ENCODE data around the gene NGF.

The NGF gene

DNA sequence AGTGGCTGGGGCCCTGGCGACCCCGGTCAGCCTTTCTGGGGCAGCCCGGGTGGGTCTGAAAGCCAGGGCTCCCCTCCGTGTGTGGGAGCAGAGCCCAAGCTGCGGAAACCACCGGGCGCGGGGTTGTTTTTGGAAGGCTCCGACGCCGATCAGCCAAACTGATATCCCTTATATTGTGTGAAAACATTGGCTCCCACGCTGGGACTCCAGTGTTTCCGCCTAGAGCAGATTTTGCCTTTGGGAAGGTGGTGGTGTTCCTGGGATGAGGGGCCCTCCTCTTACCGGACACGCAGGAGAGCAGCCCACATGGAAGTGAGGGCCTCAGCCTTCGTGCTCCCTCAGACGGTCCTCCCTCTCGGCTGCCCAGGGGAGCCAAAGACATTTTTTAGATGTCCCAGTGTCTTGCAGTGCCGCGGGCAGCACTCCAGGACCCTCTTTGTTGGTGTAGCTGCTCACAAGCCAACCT lies 54.3 kb downstream of the NGF start:
- in situ Hi-C loops (cut with MboI; ENCODE audit: low sequenced_read_pairs) = no loop called here

DNA sequence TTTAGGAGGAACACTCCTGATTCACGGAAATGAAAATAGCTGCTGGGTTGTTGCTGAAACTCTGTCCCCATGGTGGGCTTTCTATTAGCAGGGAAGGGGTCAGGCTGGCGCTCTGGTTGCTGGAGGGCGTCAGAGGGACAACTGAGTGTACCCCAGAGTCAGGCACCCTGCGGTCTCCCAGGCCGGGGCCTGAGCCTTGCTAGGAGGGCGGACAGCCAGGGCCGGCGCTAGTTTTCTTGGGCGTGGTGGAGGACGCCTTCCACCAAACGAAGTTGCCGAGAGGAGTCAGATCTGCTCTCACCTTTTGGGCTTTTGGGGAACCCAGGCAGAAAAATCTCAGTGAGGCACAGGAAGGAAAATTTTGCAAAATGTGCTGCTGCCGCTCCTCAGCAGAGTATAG lies 54.8 kb downstream of the NGF start:
- in situ Hi-C loops (cut with MboI; ENCODE audit: low sequenced_read_pairs) = no loop called here

GRCh38 chr1:115282807-115283208 lies 55.2 kb downstream of the NGF start:
- in situ Hi-C loops (cut with MboI; ENCODE audit: low sequenced_read_pairs) = no loop called here

DNA sequence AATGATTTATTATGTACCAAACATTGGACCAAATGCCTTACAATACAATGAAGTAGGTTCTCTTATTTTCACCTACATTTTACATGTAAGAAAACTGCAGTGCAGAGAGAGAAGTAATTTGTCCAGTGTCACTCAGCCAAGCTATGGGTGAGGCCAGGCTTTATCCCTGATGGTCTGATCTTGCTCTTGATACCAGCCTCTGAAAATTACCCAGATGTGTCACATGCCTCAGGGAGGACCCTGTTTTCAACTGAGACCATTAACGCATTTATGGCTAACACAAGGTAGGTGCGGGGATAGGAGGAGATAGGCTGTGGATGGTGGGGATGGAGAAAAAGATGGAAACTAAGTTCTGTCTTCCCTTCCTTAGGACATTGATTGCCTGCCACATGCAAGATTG lies 56.9 kb downstream of the NGF start:
- in situ Hi-C loops (cut with MboI; ENCODE audit: low sequenced_read_pairs) = no loop called here

GRCh38 chr1:115280064-115280463 lies 58.0 kb downstream of the NGF start:
- in situ Hi-C loops (cut with MboI; ENCODE audit: low sequenced_read_pairs) = no loop called here

GRCh38 chr1:115278211-115278610 lies 59.8 kb downstream of the NGF start:
- in situ Hi-C loops (cut with MboI; ENCODE audit: low sequenced_read_pairs) = no loop called here

DNA sequence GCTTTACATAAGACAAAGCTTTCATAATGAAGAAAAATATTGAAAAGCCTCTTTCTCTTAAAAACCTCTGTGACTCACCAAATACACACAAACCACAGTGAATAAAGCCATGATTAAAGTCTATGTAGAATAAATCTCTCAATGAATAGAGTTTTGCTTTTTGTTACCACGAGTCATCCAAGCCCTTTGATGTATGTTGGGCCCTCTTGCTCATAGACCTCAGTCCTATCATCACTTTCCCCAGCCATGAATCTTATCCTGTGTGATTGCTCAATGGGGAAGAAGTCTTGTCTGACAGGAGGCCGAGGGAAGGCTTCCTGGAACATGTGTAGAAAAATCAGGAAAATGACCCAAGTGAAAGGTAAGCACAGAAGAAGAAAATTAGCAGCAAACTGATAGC lies 60.8 kb downstream of the NGF start:
- in situ Hi-C loops (cut with MboI; ENCODE audit: low sequenced_read_pairs) = no loop called here

- in situ Hi-C loops (cut with MboI; ENCODE audit: low sequenced_read_pairs) = no loop called here
Observed at GRCh38 chr1:115275216-115275615, 62.8 kb downstream of the NGF start.

DNA sequence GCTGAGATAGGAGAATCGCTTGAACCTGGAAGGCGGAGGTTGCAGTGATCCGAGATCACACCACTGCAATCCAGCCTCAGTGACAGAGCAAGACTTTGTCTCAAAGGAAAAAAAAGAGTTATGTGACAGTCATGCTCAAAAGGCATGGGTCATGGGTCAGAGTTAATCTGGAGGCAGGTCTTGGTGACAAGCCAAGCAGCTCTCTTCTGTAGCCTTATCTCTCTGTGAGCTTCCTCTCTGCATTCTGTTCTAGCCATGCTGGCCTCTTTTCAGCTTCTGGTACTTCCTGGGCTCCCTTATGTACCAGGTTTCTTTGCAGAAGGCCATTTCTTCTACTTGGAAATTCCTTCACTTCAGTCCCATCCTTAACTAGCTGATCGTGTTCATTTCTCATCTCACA lies 63.6 kb downstream of the NGF start:
- in situ Hi-C loops (cut with MboI; ENCODE audit: low sequenced_read_pairs) = no loop called here

DNA sequence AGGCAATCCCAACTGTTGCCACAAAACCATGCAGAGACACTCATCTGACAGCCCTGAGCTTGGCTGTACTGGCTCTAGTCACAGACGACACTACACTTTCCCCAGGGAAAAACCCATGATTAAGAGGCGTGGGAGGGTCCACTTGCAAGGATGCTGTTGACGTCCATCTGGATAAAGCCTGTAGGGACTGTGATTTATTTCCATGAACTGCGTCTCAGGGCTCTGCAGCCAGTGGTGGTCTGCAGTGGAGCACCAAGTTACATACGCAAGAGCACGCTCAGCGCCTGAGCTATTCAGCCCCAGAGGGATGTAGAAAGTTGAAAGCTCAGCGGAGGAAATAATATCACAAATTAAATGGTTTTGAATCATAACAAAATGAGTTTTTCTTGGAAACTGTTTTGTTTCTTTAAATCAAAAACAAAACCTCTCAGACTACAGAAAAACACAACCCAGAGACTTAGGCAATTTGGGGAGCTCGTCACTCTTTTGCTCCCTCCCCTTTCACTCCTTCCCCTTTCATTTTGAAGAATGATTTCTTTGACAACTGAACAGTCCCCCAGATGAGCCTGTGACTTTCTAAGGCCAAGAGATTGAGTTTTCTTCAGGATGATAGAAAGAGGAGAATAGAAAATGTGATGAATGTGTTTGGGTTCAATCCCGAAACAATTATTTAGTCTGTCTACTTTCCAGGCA lies 71.2 kb downstream of the NGF start:
- in situ Hi-C loops (cut with MboI; ENCODE audit: low sequenced_read_pairs) = no loop called here

DNA sequence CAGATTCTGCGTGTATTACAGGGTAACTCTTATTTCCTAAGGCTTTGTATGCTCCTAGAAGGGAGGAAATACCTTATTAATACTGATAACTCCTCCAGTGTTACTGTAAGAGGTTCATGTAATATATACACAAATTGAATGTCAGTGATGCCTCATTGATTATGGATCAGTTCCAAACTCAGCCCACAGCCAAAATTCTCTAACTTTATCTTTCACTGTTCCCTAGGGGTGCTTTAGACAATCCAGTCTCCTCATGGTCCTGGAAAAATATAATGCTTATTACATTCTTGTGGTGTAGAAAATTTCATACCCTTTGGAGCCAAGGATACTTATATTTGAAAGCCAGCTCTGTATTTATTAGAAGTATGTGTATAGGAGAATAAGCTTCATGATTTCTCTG lies 73.0 kb downstream of the NGF start:
- in situ Hi-C loops (cut with MboI; ENCODE audit: low sequenced_read_pairs) = no loop called here

- in situ Hi-C loops (cut with MboI; ENCODE audit: low sequenced_read_pairs) = no loop called here
Observed at GRCh38 chr1:115262886-115263285, 75.2 kb downstream of the NGF start.

GRCh38 chr1:115261496-115261895 lies 76.6 kb downstream of the NGF start:
- in situ Hi-C loops (cut with MboI; ENCODE audit: low sequenced_read_pairs) = no loop called here

DNA sequence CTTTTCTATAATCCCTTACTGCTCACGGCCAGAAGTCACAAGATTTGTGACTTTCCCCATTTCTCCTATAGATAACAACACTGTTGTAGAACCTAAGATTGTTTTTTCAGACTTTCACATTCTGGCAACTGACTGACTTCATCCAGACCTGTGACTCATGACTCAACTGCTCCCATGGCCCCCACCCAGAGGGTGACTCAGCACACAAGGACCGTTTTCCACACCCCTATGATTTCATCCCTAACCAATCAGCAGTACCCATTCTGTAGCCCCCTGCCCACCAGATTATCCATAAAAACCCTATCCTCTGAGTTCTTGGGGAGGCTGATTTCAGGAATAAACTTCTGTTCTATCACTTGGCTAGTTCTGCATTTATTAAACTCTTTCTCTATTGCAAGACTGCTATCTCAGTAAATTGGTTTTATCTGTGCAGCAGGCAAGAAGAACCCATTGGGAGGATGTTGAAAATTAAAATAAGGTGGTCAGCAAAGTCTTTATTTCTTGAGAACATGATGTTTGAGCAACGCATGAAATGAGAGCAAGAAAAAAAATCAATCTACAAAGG lies 79.7 kb downstream of the NGF start:
- in situ Hi-C loops (cut with MboI; ENCODE audit: low sequenced_read_pairs) = no loop called here

GRCh38 chr1:115257591-115257990 lies 80.5 kb downstream of the NGF start:
- in situ Hi-C loops (cut with MboI; ENCODE audit: low sequenced_read_pairs) = no loop called here

DNA sequence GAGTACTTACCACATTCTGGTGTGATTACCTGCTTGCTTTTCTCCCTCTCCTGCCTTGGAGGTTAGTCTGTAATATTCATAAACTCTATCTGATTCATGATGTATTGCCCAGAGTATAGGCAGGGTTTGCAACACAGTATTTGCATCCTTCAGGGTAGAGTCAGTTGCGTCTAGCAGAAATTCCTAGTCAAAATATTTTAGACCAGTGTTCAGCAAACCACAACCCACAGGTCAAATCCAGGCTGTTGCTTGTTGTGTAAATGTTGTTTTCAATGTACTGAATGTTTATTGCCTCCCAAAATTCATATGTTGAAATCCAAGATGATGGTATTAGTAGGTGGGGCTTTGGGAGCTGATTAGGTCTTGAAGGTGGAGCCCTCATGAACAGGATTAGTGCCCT lies 82.9 kb downstream of the NGF start:
- in situ Hi-C loops (cut with MboI; ENCODE audit: low sequenced_read_pairs) = no loop called here

- in situ Hi-C loops (cut with MboI; ENCODE audit: low sequenced_read_pairs) = no loop called here
Observed at GRCh38 chr1:115252585-115252984, 85.5 kb downstream of the NGF start.

DNA sequence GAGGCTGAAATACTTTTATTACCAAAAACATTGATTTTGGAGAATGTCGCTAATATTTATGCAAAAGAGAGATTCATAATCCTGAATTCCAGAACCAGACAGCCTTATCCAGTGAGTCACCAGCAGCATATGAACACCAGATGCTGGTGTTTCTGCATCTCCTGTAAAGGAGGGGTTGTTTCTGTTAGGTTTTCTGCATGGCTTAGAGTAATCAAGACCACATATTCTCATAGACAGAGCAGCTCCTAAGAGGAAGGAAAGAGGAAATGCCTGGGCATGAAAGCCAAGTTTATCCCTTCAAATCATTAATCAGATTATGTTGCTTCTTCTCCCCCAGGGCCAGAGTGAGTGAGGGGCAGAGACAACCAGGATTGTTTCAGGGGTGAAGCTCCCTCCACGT lies 86.2 kb downstream of the NGF start:
- in situ Hi-C loops (cut with MboI; ENCODE audit: low sequenced_read_pairs) = no loop called here

- in situ Hi-C loops (cut with MboI; ENCODE audit: low sequenced_read_pairs) = no loop called here
Observed at GRCh38 chr1:115251340-115251748, 86.7 kb downstream of the NGF start.

- in situ Hi-C loops (cut with MboI; ENCODE audit: low sequenced_read_pairs) = no loop called here
Observed at GRCh38 chr1:115246526-115246925, 91.5 kb downstream of the NGF start.

GRCh38 chr1:115245227-115245626 lies 92.8 kb downstream of the NGF start:
- in situ Hi-C loops (cut with MboI; ENCODE audit: low sequenced_read_pairs) = no loop called here

DNA sequence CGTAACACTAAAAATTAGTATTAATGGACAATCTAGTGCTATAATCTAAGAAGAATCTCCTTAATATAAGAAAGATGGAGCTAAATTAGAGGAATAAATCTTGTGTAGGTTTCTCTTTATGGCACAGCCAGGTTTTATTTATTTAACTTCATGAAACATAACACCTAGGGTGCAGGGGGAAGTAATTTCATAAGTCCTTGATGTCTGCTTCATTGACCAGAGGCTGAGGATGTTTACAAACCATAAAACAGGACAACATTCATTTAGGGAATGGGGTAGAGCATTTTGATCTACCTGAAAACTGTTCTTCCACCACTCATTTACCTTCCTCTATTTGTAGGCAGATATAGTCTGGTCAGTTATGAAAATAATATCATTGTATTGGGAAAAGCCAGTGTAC lies 95.5 kb downstream of the NGF start:
- in situ Hi-C loops (cut with MboI; ENCODE audit: low sequenced_read_pairs) = no loop called here

GRCh38 chr1:115241309-115241708 lies 96.7 kb downstream of the NGF start:
- in situ Hi-C loops (cut with MboI; ENCODE audit: low sequenced_read_pairs) = no loop called here
